GM21367 (cell line): ENCODE data around the gene DNAJC1.
"Not testable (repeated sequence)": the region's sequence is repeated elsewhere in the genome, so short reads cannot be mapped to it uniquely, and the experiment has no call there.

Experiments
- ATAC-seq: cut with Tn5 transposase; IDR thresholded peaks from one replicate; pipeline ENCODE4 v1.9.1; 2021; ENCODE audit not compliant: unreplicated experiment

DNAJC1 gene

DNA sequence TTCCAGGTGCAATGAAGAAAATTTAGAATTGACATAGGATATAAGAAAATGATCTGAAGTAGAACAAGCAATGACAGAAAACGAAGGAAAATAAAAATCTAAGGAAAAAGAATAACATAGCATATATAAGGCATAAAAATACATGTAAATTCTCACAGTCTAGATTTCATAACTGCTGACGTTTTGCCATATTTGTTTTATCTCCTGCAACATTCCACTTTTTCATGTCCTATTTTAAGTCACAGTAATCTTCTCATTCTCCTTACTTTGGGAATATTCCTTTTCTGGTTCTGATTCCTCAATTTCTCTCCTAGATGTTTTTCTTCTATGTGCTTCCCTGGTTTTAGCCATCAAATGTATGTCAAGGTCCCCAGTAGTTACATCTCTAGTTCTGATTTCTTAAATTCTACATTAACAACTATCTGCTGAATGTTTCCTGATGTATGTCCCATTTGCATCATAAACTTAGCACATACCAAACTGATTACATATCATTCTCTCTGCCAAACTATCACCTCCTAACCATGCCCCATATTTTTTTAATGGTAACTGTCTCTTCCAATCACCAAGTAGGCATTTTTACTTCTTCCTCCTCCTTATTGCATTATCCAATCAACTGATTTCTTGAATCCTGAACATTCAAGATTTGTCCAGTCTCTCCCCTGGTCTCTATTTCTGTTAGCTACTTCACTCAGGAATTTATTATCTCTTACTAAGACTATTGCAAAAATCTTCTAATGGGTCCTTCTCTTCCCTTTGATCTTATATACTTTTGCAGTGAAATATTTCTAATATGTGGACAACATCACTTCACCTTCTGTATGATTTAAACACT, 171.3 kb downstream of the DNAJC1 start:
- ATAC-seq, result no peak

DNA sequence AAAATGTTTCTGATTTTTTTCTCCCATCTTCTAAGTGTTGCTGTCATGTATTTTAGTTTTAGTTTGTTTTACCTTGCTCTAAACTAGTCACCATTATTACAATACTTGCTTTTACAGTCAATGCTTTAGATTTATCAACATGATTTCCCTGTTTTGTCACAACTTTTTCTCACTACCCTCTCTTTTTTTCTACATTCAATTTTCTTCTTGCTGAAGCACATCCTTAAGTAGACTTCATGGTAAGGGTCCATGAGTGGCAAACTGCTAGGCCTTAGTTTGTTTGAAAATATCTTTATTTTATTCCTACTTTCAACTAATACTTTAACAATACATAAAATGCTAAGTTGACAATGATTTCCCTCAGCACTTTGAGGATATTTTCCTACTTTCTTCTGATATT, 173.5 kb downstream of the DNAJC1 start:
- no peak for ATAC-seq

DNA sequence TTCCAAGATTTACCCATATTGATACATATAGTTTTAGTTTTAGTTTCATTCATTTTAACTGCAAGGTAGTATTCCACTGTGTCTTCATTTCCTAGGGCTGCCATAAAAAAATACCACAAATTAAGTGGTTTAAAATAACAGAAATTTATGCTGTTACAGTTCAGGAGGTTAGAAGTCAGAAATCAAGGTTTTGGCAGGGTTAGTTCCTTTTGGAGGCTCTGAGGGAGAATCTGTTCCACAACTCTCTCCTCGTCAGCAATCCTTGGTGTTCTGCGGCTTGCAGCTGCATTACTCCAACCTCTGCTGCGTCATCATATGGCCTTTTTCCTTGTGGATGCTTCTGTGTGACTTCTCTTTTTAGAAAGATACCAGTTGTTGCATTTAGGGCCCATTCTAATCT, 176.2 kb downstream of the DNAJC1 start:
- ATAC-seq, result no peak

DNA sequence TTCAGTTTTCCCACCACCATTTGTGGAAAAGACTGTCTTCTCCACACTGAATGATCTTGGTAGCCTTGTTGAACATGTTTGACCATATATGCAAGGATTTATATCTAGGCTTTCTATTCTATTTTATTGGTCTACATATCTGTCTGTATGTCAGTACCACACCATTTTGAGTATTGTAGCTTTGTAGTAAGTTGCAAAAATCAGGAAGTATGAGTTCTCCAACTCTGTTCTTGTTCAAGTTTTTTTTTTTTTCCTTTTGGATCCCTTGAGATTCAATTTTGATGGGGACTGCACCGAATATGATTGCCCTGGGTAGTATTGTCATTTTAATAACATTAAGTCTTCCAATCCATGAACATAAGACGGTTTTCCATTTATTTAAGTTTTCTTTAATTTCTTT, 176.8 kb downstream of the DNAJC1 start:
- no peak for ATAC-seq

DNA sequence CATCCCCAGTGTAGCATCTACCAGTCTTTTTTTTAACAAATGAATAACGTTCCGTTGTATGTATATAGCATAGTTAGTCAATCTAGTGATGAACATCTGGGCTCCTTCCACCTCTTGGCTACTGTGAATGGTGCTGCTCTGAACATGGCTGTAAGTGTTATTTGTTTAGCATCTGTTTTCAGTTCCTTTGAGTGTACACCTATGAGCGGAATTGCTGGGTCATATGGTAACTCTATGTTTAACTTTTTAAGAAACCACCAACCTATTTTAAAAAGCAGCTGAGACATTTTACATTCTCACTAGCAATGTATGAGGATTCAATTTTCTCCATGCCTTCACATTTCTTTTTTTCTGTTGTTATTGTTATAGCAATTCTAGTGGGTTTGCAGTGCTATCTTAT, 178.2 kb downstream of the DNAJC1 start:
- no peak for ATAC-seq

DNA sequence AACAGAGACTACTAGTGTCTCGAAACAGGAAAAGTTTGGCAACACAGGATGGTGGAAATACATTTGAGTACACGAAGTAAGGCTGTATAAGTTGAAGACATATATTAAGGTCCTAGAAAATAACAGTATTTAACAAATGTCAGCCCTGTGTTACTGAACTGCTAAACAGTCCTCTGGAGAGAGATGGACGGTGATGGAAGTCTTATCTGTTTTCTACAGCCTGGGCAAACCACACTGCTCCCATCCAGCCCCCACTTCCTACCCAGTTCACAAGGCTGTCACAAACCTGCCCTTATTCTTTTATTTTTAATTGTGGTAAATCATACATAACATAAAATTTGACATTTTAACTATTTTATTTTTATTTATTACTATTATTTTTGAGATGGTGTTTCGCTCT, 179.1 kb downstream of the DNAJC1 start:
- ATAC-seq, result no peak

DNA sequence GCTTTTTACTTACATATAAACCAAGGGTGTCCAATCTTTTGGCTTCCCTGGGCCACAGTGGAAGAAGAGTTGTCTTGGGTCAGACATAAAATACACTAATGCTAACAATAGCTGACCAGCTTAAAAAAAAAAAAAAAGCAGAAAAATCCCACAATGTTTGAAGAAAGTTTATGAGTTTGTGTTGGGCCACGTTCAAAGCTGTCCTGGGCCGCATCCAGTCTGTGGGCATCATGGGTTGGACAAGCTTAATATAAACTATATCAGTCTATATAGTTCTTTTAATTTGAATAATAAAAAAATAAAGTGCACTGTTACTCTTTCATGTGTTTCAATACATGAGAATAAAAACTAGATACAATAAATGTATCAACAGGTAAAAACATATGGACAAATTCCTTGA, 179.9 kb downstream of the DNAJC1 start:
- ATAC-seq, result no peak

DNA sequence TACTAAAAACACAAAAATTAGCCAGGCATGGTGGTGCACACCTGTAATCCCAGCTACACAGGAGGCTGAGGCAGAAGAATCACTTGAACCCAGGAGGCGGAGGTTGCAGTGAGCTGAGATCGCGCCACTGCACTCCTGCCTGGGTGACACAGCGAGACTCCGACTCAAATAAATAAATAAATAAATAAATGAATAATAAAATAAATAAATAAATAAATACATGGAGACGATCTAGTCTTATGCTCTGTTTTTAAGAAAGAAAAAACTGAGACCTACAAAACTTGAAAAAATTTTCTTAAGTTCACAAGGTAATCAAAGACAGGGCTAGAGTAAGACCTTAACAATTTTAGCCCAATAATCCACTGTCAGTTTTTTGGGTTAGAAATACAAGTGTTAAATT, 181.3 kb downstream of the DNAJC1 start:
- not testable (repeated sequence) for ATAC-seq

DNA sequence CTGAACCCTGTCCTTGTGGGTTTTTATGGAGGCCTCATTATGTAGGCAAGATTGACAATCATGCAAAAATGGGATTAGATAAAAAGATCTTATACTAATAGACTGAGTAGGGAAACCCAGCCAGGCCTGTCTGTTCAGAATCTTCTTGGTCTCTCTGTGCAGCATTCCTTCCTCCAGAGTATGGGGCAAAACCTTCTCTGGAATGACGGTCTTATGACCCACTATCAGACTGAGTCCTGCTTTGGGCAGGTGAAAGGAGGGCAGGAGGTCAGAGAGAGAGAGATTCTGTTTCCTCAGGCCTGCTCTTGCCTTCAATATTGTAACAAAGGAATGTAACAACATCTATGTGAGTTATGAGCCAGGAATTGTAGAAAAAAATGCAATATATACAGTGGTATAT, 182.6 kb downstream of the DNAJC1 start:
- no peak for ATAC-seq

DNA sequence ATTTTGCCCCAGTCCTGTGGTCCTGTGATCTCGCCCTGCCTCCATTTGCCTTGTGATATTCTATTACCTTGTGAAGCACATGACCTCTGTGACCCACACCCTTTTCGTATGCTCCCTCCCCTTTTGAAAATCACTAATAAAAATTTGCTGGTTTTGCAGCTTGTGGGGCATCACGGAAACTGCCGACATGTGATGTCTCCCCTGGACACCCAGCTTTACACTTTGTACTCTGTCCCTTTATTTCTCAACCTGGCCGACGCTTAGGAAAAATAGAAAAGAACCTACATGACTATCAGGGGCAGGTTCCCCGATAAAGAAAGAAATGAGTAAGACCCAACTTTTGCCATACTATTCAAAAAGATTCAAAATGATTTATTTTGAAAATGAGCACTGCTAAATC, 185.1 kb downstream of the DNAJC1 start:
- ATAC-seq, result not testable (repeated sequence)

DNA sequence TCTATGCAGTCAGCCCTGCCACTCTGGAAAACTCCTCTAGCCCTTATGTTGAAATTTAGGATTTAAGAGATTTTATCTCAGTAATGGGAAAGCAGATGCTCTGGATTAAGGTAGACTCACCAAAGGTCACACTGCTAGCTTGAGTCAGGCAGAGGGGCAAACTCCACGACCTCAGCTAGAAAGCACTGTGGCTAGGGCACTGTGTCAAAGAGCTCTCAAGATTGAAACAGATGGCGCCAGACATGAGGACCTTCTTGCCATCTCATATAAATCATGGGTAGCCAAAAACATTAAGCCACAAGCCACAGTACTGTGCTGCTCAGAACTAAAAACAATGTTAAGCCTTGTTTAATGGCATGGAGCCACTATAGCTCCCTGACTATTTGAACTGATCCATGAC, 188.7 kb downstream of the DNAJC1 start:
- ATAC-seq, result no peak

DNA sequence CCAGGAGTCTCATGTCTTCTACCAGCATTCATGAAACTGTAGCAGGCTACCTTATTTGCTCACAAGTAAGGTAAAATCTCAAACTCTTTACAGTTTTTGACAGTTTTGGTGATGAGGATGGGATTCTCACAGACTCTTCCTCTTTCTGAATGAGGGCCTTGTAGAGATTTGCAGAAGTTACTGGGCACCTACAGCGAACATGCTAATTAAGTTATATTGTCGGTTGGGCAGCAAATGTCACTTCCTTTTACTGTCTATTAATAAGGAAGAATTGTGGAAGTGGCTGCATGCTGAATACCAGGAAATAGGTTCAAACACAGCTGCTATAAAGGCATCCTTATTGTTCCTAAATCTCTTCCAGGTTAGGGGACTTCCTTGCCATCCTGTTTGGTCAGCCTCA, 189.6 kb downstream of the DNAJC1 start:
- no peak for ATAC-seq

DNA sequence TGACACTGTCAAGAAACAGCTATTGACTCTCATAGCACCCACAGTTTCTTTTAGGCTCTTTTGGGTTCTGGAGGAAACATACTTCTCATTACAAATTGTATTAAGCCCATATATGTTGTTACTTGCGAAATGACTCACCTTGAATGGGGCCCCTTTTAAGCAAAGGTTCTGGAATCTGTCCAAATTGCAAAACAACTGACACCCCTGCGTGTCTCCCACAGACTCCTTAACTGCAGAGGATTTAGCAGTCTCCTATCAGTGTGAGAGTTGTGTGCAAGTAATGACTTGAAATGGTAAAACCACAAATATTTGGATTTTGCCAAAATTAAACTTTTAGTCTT, 192.3 kb downstream of the DNAJC1 start:
- ATAC-seq, result no peak

DNA sequence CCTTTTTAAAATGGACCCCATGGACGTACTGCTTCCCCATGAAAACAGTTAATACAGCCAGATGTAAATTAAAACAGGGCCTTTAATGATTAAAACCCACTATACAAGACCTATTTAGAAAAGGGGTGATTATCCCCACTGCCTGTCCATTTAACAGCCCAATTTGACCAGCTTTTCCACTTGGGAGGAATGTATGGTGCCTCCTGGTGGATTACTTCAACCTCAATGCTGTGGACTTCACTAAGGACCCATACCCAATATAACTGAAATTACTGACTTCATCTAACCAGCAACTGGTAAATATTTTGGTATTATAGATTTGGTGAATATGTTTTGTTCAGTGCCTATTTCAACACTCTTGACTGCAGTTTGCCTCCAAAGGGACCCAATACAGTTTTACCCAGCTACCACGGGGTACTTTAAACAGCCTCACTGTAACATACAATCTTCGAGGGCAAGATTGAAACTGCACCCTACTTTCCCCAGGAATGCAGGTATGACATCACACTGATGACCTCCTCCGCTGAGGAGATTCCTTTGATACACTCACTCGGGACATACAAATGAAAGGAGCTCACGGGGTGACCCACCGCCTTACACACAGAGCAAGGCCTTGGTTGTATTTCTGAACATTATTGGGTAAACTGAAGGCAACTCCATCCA, 192.8 kb downstream of the DNAJC1 start:
- ATAC-seq, result no peak

DNA sequence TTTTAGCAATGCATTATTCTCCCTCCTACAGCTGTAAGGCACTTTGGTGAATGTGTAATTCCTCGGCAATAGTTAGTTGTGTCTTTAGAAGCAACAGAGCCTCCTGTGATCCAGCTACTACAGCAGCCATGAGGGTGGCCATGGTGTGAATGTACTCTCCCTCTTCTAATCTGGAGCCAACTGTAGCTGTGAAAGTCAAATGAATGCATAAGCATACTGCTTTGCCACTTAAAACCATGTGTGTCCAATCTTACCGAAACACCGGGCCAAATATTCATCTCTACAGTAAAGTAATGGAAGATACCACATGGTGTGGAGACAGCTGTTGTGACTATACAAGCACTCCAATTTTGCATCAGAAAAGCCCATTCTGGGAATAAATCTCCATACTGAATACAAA, 195.0 kb downstream of the DNAJC1 start:
- ATAC-seq, result no peak

DNA sequence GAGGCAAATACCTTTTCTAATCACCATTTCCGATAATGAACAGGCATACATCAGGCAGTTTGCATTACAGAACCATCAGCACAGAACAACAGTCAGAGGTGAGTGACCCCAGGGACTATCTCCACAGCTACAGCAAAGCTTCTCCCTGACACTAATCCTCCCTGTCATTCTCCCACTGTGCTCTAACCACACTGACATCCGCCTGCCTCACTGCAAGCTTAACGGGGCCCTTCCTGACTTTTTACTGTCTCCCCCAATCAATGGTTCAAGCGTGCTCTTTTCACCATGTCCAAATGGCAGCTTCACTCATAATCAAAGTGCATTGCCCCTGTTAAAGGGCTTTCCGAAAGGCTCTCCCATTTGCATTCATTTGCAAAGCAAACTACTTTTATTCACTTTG, 196.3 kb downstream of the DNAJC1 start:
- ATAC-seq, result no peak

DNA sequence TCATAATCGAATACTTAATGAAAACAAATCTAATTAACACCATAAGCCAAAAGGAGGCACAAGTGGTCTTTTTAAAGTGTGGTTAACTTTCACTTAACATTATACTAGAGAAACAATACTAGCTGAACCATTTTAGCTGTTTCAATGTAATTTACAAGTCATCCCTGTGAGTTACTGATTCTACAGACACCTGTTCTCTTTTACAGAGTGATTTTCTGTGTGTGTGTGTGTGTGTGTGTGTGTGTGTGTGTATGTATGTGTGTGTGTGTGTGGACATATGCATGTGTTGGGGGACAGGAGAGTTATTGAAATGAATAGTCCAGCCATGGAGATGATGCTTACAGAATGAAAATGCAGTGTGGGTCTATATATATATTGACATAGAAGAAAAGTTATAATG, 200.2 kb downstream of the DNAJC1 start:
- no peak for ATAC-seq

DNA sequence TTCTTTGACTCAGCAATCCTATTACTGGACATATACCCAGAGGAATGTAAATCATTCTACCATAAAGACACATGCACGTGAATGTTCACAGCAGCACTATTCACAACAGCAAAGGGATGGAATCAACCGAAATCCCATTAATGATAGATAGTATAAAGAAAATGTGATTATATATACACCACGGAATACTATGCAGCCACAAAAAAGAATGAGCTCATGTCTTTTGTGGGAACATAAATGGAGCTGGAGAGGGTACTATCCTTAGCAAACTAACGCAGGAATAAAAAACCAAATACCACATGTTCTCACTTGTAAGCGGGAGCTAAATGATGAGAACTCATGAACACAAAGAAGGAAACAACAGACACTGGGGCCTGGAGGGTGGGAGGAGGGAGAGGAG, 201.9 kb downstream of the DNAJC1 start:
- ATAC-seq, result no peak

DNA sequence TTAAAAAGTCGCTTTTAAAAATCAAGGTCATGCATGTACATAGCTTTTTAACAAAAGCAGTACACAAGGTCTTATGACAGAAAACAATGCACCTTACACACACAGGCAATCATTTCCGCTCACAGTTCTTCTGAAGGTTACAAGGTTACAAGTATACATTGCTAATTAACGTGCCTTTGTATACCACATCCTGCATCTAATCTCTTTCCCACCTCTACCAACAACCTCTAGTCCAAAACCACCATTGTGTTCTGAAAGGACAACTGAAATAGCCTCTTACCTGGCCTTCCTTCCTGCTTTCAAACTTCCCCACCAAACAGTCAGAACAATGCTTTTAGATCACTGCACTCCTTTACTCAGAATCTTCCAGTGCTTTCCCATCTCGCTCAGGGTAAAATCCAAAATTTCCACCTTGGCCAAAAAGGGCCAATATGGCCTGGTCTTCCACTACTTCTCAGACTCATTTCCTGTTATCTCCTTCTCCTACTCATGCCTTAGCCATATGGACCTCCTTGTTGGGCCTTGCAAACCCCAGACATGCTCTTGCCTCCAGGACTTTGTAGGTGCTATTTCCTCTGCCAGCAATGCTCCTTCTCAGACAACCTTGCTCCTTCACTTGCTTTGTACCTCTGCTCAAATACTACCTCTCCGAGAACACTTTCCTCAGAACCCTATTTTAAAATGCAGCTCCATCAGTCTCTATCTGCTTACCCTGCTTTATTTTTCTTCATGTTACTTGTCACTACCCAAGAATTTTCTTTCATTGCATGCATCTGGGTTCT, 205.4 kb downstream of the DNAJC1 start:
- ATAC-seq, result no peak

DNA sequence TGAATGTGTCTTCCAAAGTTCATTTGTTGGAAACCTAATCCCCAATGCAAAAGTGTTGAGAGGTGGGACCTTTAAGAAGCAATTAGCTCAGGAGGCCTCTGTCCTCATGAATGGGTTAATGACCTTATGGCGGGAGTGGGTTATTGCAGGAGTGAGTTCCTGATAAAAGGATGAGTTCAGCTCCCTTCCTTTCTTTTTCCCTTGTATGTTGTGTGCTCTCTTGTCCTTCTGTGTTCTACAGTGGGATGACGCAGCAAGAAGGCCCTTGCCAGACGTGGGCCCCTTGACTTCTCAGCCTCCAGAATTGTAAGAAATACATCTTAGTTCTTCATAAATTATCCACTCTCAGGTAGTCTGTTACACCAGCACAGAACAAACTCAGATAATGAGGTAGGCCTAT, 206.0 kb downstream of the DNAJC1 start:
- no peak for ATAC-seq

DNA sequence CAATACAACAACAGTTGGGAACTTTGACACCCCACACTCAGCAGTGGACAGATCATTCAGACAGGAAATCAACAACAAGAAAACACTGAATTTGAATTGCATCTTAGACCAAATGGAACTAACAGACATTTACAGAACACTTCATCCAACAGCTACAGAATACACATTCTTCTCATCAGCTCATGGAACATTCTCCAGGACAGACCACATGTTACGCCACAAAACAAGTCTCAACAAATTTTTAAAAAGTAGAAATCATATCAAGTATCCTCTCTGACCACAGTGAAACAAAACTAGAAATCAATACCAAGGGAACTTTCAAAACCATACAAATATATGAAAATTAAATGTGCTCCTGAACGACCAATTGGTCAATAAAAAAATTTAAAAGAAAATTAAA, 212.3 kb downstream of the DNAJC1 start:
- no peak for ATAC-seq

DNA sequence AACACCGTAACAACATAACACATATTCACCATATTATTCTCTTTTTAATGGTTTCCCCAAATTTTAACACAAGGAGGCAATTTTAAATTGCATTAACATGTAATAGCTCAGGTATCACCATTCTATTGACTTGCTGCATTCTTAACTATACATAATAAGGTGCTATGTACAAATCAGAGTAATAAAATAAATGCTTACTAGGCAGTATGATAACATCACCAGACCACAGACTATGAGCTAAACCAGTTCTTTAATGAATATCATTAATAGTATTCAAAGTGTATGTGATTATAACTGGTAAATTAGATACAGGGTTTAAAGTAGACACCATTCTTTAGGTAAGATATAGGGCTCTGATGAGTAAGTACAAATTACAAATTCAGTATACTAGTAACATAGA, 226.6 kb downstream of the DNAJC1 start:
- ATAC-seq, result no peak
